HL-60 (cell line): ENCODE measurements around the gene C6orf136.

Source experiments
- CTCF ChIP-seq: IDR thresholded peaks from one replicate; pipeline ENCODE4 v1.5.1; 2011; ENCODE audit warnings: low read length, control low read depth, inconsistent platforms; ENCODE audit not compliant: insufficient read depth
- GABPA ChIP-seq: IDR thresholded peaks from 2 replicates; pipeline ENCODE4 v1.6.1; 2012; ENCODE audit warnings: low read depth
- REST ChIP-seq: IDR thresholded peaks from 2 replicates; pipeline ENCODE4 v1.6.1; 2012; ENCODE audit warnings: low read depth; ENCODE audit not compliant: insufficient replicate concordance

GRCh38 chr6:30654798-30655742, 8.1 kb downstream of the C6orf136 start:
- TF ChIP-seq CTCF (no peak), GABPA (no peak), REST (no peak)
